Activated naive CD8-positive, alpha-beta T cell treated with anti-CD3 and anti-CD28 coated beads for 36 hours (primary cell): ENCODE measurements around the gene OR51B2. TPM values are rescaled to one million over a fixed set of nuclear protein-coding genes. Genes with fewer than 3 reads are reported as not detected.
"Not testable (repeated sequence)": the region's sequence is repeated elsewhere in the genome, so short reads cannot be mapped to it uniquely, and the experiment has no call there.

Source experiments
- DNase-seq: peaks from one replicate; pipeline ENCODE4 v3.0.0; 2021
- H3K27ac Mint-ChIP-seq: one replicate; pipeline ENCODE4 v1.8.0; 2022; ENCODE audit warnings: mild to moderate bottlenecking, moderate library complexity, mixed read lengths
- H3K27me3 Mint-ChIP-seq: one replicate; pipeline ENCODE4 v1.8.0; 2022; ENCODE audit warnings: mild to moderate bottlenecking, mixed read lengths
- H3K36me3 Mint-ChIP-seq: one replicate; pipeline ENCODE4 v1.8.0; 2021; ENCODE audit warnings: mild to moderate bottlenecking, mixed read lengths
- H3K4me1 Mint-ChIP-seq: one replicate; pipeline ENCODE4 v1.8.0; 2021; ENCODE audit warnings: mixed read lengths
- H3K4me3 Mint-ChIP-seq: one replicate; pipeline ENCODE4 v1.8.0; 2022; ENCODE audit warnings: mild to moderate bottlenecking, moderate library complexity, mixed read lengths
- H3K9me3 Mint-ChIP-seq: one replicate; pipeline ENCODE4 v1.8.0; 2022; ENCODE audit warnings: mixed read lengths
- total RNA-seq, 2 experiments: library from RNA; stranded (reverse); gene quantifications; one replicate each; pipeline ENCODE4 v1.2.3, GENCODE V29; 2021

OR51B2 gene
- total RNA-seq, 2 experiments from 2014 or later = not detected

GRCh38 chr11:5339771-5340322 is 15.8 kb upstream of the OR51B2 start:
- Mint-ChIP-seq H3K36me3 (no peaks in the 10 kb centered on the region), H3K27me3 (peaks cover 2% of the 10 kb centered on the region), H3K4me3 (no peak overlapping the region), H3K27ac (no peak overlapping the region), H3K9me3 (no peaks in the 10 kb centered on the region), H3K4me1 (no peaks in the 10 kb centered on the region)
- DNase-seq = no peak

- not testable (repeated sequence) for H3K4me1 Mint-ChIP-seq, H3K27me3 Mint-ChIP-seq, H3K36me3 Mint-ChIP-seq, H3K27ac Mint-ChIP-seq, DNase-seq, H3K4me3 Mint-ChIP-seq, H3K9me3 Mint-ChIP-seq
Observed at GRCh38 chr11:5337253-5337652, 13.2 kb upstream of the OR51B2 start.

- no peaks in the 10 kb centered on the region for H3K36me3 Mint-ChIP-seq
- no peak overlapping the region for H3K27ac Mint-ChIP-seq
- H3K4me1 Mint-ChIP-seq = no peaks in the 10 kb centered on the region
- no peak overlapping the region for H3K4me3 Mint-ChIP-seq
- H3K27me3 Mint-ChIP-seq = peaks cover 4% of the 10 kb centered on the region
- H3K9me3 Mint-ChIP-seq = no peaks in the 10 kb centered on the region
- DNase-seq = no peak
Observed at GRCh38 chr11:5336331-5336730, 12.2 kb upstream of the OR51B2 start.

GRCh38 chr11:5335170-5335569 is 11.1 kb upstream of the OR51B2 start:
- Mint-ChIP-seq H3K9me3 (no peaks in the 10 kb centered on the region), H3K27me3 (peaks cover 4% of the 10 kb centered on the region), H3K4me3 (no peak overlapping the region), H3K36me3 (no peaks in the 10 kb centered on the region), H3K27ac (no peak overlapping the region), H3K4me1 (no peaks in the 10 kb centered on the region)
- no peak for DNase-seq

- DNase-seq = no peak
- H3K4me3 Mint-ChIP-seq = no peak overlapping the region
- no peaks in the 10 kb centered on the region for H3K36me3 Mint-ChIP-seq
- H3K27ac Mint-ChIP-seq = no peak overlapping the region
- peaks cover 1% of the 10 kb centered on the region for H3K9me3 Mint-ChIP-seq
- peaks cover 4% of the 10 kb centered on the region for H3K27me3 Mint-ChIP-seq
- no peaks in the 10 kb centered on the region for H3K4me1 Mint-ChIP-seq
Observed at GRCh38 chr11:5317292-5317691, 6.8 kb downstream of the OR51B2 start.

GRCh38 chr11:5313326-5314023 is 10.6 kb downstream of the OR51B2 start:
- DNase-seq, H3K4me1 Mint-ChIP-seq, H3K4me3 Mint-ChIP-seq, H3K9me3 Mint-ChIP-seq, H3K27ac Mint-ChIP-seq, H3K27me3 Mint-ChIP-seq, H3K36me3 Mint-ChIP-seq: not testable (repeated sequence)

- Mint-ChIP-seq H3K4me3 (no peak overlapping the region), H3K36me3 (no peaks in the 10 kb centered on the region), H3K27me3 (no peaks in the 10 kb centered on the region), H3K27ac (no peak overlapping the region), H3K9me3 (peaks cover 1% of the 10 kb centered on the region), H3K4me1 (no peaks in the 10 kb centered on the region)
- DNase-seq = no peak
Observed at GRCh38 chr11:5310423-5310822, 13.7 kb downstream of the OR51B2 start.

- Mint-ChIP-seq H3K27me3 (no peaks in the 10 kb centered on the region), H3K4me3 (no peak overlapping the region), H3K9me3 (no peaks in the 10 kb centered on the region), H3K36me3 (no peaks in the 10 kb centered on the region), H3K27ac (no peak overlapping the region), H3K4me1 (no peaks in the 10 kb centered on the region)
- no peak for DNase-seq
Observed at GRCh38 chr11:5307256-5308019, 16.7 kb downstream of the OR51B2 start.

- H3K4me1 Mint-ChIP-seq = no peaks in the 10 kb centered on the region
- H3K27ac Mint-ChIP-seq = no peak overlapping the region
- H3K4me3 Mint-ChIP-seq = no peak overlapping the region
- H3K36me3 Mint-ChIP-seq = no peaks in the 10 kb centered on the region
- no peaks in the 10 kb centered on the region for H3K9me3 Mint-ChIP-seq
- H3K27me3 Mint-ChIP-seq = peaks cover 4% of the 10 kb centered on the region
- DNase-seq = no peak
Observed at GRCh38 chr11:5304046-5304445, 20.1 kb downstream of the OR51B2 start.

- H3K36me3 Mint-ChIP-seq = no peaks in the 10 kb centered on the region
- no peak overlapping the region for H3K27ac Mint-ChIP-seq
- H3K4me1 Mint-ChIP-seq = no peaks in the 10 kb centered on the region
- no peaks in the 10 kb centered on the region for H3K9me3 Mint-ChIP-seq
- no peak for DNase-seq
- H3K27me3 Mint-ChIP-seq = peaks cover 4% of the 10 kb centered on the region
- H3K4me3 Mint-ChIP-seq = no peak overlapping the region
Observed at GRCh38 chr11:5303626-5304025, 20.5 kb downstream of the OR51B2 start.

GRCh38 chr11:5301846-5302245 is 22.3 kb downstream of the OR51B2 start, which contains the start of gene OR51B4:
OR51B4 (minus strand) TSS chr11:5301946; CDS start chr11:5301946, 0 bp downstream.
- Mint-ChIP-seq H3K4me3 (no peak within 1 kb of the TSS), H3K36me3 (no peaks in the 10 kb centered on the region), H3K27me3 (peaks cover 4% of the 10 kb centered on the region), H3K4me1 (no peaks in the 10 kb centered on the region), H3K27ac (no peak within 1 kb of the TSS), H3K9me3 (no peaks in the 10 kb centered on the region)
- DNase-seq = no peak

GRCh38 chr11:5300251-5300650 is 23.8 kb downstream of the OR51B2 start:
- Mint-ChIP-seq H3K4me1 (no peaks in the 10 kb centered on the region), H3K36me3 (no peaks in the 10 kb centered on the region), H3K27ac (no peak overlapping the region), H3K27me3 (peaks cover 4% of the 10 kb centered on the region), H3K4me3 (no peak overlapping the region), H3K9me3 (no peaks in the 10 kb centered on the region)
- no peak for DNase-seq

- H3K27ac Mint-ChIP-seq = no peak overlapping the region
Observed at GRCh38 chr11:5298451-5298850, 25.6 kb downstream of the OR51B2 start.

GRCh38 chr11:5297721-5298323 is 26.3 kb downstream of the OR51B2 start:
- DNase-seq = no peak
- H3K36me3 Mint-ChIP-seq = no peaks in the 10 kb centered on the region

More at GRCh38 chr11:5298451-5298850, 25.6 kb downstream of the OR51B2 start:
- no peaks in the 10 kb centered on the region for H3K36me3 Mint-ChIP-seq
- no peaks in the 10 kb centered on the region for H3K4me1 Mint-ChIP-seq
- H3K4me3 Mint-ChIP-seq = no peak overlapping the region
- no peak for DNase-seq
- peaks cover 4% of the 10 kb centered on the region for H3K27me3 Mint-ChIP-seq
- H3K9me3 Mint-ChIP-seq = no peaks in the 10 kb centered on the region

GRCh38 chr11:5294342-5294995 is 29.6 kb downstream of the OR51B2 start:
- DNase-seq, H3K4me3 Mint-ChIP-seq, H3K36me3 Mint-ChIP-seq, H3K27ac Mint-ChIP-seq, H3K27me3 Mint-ChIP-seq, H3K9me3 Mint-ChIP-seq, H3K4me1 Mint-ChIP-seq: not testable (repeated sequence)

More at GRCh38 chr11:5297721-5298323, 26.3 kb downstream of the OR51B2 start:
- no peak overlapping the region for H3K27ac Mint-ChIP-seq
- H3K4me1 Mint-ChIP-seq = no peaks in the 10 kb centered on the region
- no peaks in the 10 kb centered on the region for H3K9me3 Mint-ChIP-seq
- no peak overlapping the region for H3K4me3 Mint-ChIP-seq
- peaks cover 4% of the 10 kb centered on the region for H3K27me3 Mint-ChIP-seq
